ENCODE data around the gene STAT5B.
"Not testable (repeated sequence)": the region's sequence is repeated elsewhere in the genome, so short reads cannot be mapped to it uniquely, and the experiment has no call there.

STAT5B gene

GRCh38 chr17:42305543-42306384 is 29.6 kb upstream of the STAT5B start:
- DNase-seq: no peak

- DNase-seq: not testable (repeated sequence)
These were observed 28.8 kb upstream of the STAT5B start for GRCh38 chr17:42305031-42305330.

GRCh38 chr17:42304187-42305030 is 28.2 kb upstream of the STAT5B start:
- no peak for DNase-seq

GRCh38 chr17:42303694-42304093 is 27.5 kb upstream of the STAT5B start:
- no peak for DNase-seq

GRCh38 chr17:42301022-42301421 is 24.8 kb upstream of the STAT5B start:
- no peak for DNase-seq

GRCh38 chr17:42299913-42300312 is 23.7 kb upstream of the STAT5B start:
- DNase-seq: not testable (repeated sequence)

GRCh38 chr17:42299361-42299760 is 23.2 kb upstream of the STAT5B start:
- DNase-seq: not testable (repeated sequence)

- not testable (repeated sequence) for DNase-seq
These were observed 21.6 kb upstream of the STAT5B start for GRCh38 chr17:42297775-42298174.

GRCh38 chr17:42296012-42296411 is 19.8 kb upstream of the STAT5B start:
- DNase-seq: no peak

GRCh38 chr17:42294469-42295398 is 18.5 kb upstream of the STAT5B start:
- no peak for DNase-seq

- no peak for DNase-seq
These were observed 14.9 kb upstream of the STAT5B start for GRCh38 chr17:42291129-42291528.

- DNase-seq: no peak
These were observed 14.4 kb upstream of the STAT5B start for GRCh38 chr17:42290577-42290976.

- DNase-seq: no peak
These were observed 13.5 kb upstream of the STAT5B start for GRCh38 chr17:42289611-42290181.

- no peak for DNase-seq
These were observed 12.8 kb upstream of the STAT5B start for GRCh38 chr17:42288803-42289610.

GRCh38 chr17:42287977-42288802 is 12.0 kb upstream of the STAT5B start, which contains the start of gene STAT5A:
Gene STAT5A, plus strand, starts transcription at chr17:42288498. Its CDS starts 914 bp downstream, at chr17:42289412.
- DNase-seq: peak; percentile 48

- no peak for DNase-seq
These were observed 11.2 kb upstream of the STAT5B start for GRCh38 chr17:42287305-42287976.

GRCh38 chr17:42286411-42287221 is 10.4 kb upstream of the STAT5B start:
- DNase-seq: no peak

GRCh38 chr17:42285346-42286050 is 9.3 kb upstream of the STAT5B start:
- no peak for DNase-seq
